Stimulated activated CD8-positive, alpha-beta memory T cell treated with anti-CD3 and anti-CD28 coated beads, Interleukin-7, amount 100 ng/mL, for 4 hours (primary cell): ENCODE measurements around the gene SEC24C.
"Not testable (repeated sequence)": the region's sequence is repeated elsewhere in the genome, so short reads cannot be mapped to it uniquely, and the experiment has no call there.

Source experiments
- DNase-seq, 2 donors: peaks; one replicate each; pipeline ENCODE4 v3.0.0-alpha.2; 2020; ENCODE audit warnings: low read depth in 2 of 2

The SEC24C gene

GRCh38 chr10:73793456-73793855 lies 49.3 kb downstream of the SEC24C start:
- no peak for DNase-seq

DNA sequence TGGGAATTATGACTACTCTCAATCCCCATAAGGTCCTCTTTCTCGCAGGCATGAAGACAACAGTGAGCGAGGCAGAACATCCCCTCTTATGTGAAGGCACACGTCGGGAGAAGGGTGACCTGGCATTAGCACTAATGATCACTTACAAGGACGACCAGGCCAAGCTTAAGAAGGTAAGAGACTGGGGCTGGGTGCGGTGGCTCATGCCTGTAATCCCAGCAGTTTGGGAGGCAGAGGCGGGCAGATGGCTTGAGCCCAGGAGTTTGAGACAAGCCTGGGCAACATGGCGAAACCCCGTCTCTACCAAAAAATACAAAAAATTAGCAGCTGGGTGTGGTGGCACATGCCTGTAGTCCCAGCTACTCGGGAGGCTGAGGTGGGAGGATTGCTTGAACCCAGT lies 51.3 kb downstream of the SEC24C start:
- DNase-seq, result not testable (repeated sequence)

- not testable (repeated sequence) for DNase-seq
Observed at GRCh38 chr10:73796035-73796434, 51.9 kb downstream of the SEC24C start.

GRCh38 chr10:73796766-73797165 lies 52.6 kb downstream of the SEC24C start:
- no peak for DNase-seq

GRCh38 chr10:73797324-73798025 lies 53.3 kb downstream of the SEC24C start:
- no peak for DNase-seq

DNA sequence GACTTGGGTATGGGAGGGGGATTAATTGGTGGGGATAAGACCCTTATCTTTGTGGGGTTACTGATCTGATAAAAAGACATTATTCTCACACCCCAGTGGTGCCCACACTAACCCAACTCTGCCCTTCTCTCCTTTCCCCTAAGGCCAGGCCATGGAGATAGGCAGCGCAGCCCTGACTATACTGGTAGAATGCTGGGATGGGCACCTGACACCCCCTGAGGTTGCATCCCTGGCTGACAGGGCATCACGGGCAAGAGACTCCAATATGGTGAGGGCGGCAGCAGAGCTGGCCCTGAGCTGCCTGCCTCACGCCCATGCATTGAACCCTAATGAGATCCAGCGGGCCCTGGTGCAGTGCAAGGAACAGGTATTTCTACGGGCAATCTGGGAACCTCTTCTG lies 53.9 kb downstream of the SEC24C start:
- DNase-seq, result no peak

DNA sequence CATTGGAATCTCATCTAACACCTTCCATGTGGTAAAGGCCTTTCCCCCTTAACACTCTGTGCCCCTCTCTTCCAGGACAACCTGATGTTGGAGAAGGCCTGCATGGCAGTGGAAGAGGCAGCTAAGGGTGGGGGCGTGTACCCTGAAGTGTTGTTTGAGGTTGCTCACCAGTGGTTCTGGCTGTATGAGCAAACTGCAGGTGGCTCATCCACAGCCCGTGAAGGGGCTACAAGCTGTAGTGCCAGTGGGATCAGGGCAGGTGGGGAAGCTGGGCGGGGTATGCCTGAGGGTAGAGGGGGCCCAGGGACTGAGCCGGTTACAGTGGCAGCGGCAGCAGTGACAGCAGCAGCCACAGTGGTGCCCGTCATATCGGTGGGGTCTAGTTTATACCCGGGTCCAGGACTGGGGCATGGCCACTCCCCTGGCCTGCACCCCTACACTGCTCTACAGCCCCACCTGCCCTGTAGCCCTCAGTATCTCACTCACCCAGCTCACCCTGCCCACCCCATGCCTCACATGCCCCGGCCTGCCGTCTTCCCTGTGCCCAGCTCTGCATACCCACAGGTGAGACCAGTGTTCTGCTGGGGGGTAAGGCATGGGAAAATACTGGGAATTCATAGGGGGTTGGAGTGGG lies 54.9 kb downstream of the SEC24C start:
- DNase-seq, result no peak

- DNase-seq, result no peak
Observed at GRCh38 chr10:73799899-73800559, 55.9 kb downstream of the SEC24C start.

DNA sequence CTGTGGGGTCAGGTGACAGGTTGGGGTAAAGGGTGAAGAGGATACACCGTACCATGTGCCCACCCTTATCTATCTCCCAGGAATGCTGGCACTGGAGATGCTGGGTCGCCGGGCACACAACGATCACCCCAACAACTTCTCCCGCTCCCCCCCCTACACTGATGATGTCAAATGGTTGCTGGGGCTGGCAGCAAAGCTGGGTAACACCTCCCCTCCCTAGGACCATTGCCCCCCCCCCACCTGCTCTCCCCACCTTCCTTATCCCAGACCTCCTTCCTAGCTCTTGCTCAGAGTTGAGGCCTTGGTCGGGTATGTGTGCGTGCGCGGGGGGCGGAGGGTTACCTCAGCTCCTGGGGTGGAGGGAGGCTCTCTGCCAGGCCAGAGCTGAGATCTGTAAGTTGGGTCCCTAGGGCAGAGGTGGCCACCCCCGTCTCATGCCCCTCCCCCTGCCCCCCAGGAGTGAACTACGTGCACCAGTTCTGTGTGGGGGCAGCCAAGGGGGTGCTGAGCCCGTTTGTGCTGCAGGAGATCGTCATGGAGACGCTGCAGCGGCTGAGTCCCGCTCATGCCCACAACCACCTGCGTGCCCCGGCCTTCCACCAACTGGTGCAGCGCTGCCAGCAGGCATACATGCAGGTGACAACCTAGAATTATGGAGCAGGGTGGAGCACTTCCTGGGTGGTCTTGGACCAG lies 56.5 kb downstream of the SEC24C start:
- no peak for DNase-seq

DNA sequence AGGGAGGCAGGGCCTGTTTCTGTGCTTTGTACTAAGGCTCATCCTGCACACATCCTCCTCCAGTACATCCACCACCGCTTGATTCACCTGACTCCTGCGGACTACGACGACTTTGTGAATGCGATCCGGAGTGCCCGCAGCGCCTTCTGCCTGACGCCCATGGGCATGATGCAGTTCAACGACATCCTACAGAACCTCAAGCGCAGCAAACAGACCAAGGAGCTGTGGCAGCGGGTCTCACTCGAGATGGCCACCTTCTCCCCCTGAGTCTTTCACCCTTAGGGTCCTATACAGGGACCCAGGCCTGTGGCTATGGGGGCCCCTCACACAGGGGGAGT lies 57.0 kb downstream of the SEC24C start:
- no peak for DNase-seq

DNA sequence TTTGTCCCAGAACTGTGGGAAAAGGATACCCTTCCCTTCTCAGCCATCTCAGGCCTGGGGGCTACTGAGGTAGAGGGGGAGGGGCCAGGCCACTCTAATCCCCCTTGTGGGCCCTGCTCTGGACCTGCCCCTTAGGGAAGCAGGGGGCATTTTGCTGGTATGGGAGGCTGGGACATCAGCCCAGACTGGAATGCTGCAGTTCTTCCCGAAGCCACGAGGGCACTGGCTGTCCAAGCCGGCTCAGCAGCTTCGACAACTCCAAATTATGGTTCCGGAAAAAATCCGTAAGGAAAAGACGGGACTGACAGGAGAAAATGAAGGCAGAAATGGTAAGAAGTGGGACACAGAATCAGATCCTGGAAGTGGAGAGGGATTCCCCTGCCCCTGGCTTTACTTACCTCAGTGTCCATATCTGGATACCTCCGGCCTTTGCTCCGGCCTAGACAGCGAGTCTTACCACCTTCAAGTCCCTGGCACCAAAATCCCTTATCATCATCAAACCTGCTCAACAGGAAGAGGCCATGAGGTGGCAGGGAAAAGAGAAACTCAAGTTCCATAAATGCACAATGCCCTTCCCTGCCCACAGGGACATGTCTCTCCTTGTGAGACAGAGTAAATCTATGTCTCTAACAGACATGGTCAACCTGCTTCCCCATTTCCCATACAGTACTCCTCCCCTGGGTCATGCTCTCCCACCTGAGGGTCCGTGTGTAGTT lies 58.3 kb downstream of the SEC24C start:
- no peak for DNase-seq

DNA sequence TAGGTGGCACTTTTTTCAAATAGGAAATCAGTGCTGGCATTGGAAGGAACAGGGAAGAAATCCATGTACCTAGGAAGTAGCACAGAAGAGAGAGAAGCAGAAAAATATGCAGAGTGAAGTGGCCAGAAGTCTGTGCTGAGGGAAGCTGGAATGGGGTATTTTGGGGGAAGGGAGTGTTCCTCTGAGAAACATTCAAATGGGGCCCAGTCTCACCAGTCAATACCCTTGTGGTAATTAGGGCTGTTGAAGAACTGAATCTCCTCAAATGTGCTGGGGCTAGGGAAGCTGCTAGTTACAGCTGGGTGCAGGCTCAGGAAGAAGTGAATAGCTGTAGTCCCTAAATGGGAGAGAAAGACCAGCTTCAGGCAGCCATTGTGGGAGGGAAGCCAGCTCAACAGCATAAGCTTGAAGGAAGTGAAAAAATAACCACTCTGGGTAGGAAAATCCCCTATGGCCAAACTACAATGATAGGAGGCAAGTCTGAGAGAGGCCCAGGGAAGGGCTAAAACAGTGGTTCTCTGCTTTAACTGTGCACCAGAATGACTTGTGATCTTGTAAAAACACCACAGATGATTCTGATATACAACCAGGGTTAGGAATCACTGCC lies 59.6 kb downstream of the SEC24C start:
- DNase-seq, result no peak

GRCh38 chr10:73806176-73806950 lies 62.2 kb downstream of the SEC24C start:
- no peak for DNase-seq

DNA sequence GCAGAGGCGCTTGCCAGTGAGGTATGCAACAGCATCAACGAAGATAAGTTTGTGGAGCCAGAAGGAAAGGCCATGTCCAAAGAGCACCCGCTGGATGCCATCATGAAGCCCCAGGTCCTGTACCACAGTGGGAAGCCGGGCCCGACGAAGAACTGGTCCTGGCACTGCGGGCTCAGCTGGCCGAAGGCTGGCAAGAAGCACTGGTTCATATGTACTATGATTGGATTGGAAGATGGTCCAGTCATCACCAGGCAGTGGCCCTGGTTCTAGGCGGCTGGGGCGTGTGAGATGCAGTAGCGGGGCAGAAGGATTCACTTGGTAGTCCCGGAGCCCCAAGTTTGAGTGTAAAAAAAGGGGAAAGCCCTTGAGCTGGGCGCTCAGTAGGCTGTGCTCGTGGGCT lies 63.3 kb downstream of the SEC24C start:
- no peak for DNase-seq

DNA sequence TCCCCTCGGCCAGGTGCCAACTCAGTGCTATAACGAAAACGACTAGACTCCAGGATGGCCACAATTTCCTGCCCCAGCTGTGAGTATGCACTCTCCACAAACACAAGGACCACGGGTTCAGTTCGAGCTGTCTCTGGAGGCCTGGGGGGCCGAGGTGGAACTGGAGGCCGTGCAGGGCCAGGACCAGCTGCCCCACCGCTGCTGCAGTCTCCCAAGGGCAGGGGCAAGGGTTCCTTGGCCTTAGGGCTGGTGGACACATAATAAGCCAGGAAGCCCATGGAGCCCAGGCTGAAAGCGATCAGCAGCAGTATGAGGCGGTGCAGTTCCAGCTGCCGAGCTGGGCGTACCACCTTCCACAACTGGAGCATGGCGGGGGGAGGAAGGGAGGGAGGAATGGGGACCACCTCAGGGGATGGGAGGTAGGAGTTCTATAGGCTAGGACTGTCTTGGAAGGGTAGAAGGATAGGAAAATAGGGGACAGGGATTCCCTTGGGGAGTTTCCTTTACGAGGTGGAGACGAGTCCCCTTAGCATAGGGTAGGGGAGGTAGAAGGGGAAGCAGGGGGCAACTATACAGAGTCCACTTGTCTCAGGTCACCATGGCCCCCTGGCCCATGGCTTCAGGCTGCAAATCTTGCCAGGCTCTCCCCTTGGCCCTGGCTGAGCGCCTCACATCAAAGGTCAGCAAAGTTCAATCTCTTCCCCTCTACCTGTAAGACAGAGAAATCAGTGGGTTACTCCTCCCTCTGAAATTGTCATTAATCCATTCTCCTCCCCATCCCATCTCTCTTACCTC lies 64.0 kb downstream of the SEC24C start:
- no peak for DNase-seq

GRCh38 chr10:73809061-73809818 lies 65.1 kb downstream of the SEC24C start:
- DNase-seq, result no peak

DNA sequence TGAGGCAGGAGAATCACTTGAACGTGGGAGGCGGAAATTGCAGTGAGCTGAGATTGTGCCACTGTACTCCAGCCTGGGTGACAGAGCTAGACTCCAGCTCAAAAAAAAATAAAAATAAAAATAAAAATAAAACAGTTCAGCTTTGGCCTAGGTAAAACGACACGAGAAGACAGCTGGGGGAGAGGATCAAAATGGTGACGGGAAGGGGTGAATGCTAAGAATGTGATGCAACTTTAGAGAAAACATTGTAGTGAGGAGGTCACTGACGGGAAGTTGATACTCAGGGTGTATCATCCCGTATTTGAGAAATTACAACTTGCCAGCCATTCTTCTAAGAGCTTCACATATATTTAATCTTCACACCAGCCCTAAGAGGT lies 66.2 kb downstream of the SEC24C start:
- DNase-seq, result no peak

DNA sequence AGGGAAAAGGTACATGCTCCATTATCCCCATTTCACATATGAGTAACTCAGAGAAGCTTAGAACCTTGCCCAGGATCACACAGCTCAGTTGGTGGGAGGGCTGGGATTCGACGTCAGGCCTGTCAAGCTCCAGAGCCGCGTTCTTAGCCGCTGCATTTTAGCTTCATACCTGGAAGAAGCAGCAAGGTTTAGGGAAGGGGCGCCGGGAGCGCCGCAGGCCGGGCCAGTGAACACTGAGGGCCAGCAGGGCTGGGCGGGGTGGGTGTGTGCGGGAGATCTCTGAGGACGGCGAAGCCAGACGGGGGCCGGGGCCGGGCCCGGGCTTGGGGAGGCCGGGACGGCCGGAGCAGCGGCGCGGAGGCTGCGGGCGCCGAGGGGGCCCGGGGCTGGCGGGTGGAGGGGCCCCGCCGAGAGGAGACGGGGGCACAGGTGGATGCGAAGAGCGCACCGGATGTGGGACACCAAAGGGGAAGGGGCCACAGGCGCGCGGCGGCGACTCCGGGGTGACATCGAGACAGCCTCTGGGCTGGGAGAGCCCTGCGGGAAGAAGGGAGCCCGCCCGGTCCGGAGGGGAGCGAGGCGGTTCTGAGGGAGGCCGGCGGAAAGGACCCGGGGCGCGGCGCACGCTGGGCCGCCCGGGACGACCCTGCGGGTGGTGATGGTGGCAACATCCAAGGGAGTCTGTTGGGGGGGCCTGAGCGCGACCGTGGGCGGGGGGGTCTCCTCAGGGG lies 66.7 kb downstream of the SEC24C start:
- peak; percentile 14 to 47 for DNase-seq

GRCh38 chr10:73812657-73813056 lies 68.5 kb downstream of the SEC24C start:
- no peak for DNase-seq
